OCI-LY7 (cell line): Measurements from ENCODE around the gene XYLT1. TPM values are rescaled to one million over a fixed set of nuclear protein-coding genes. Genes with fewer than 3 reads are reported as not detected.

Experiments used
- BruUV-seq: library from RNA; stranded (reverse); fragments of 400-500 nt; replicated peaks from 2 replicates; lab custom pipeline; 2021; lab: Mats Ljungman, UMichigan
- CTCF ChIA-PET: fragments of 300-600 bp; sonication (Branson Sonifier 250); formaldehyde crosslinking; loops from one replicate; lab custom pipeline; 2022; ENCODE audit warnings: antibody characterized with exemption; ENCODE audit not compliant: unreplicated experiment; lab: Charles Lee
- POLR2A ChIA-PET: fragments of 300-600 bp; sonication (Branson Sonifier 250); formaldehyde crosslinking; loops from one replicate; lab custom pipeline; 2022; ENCODE audit warnings: antibody characterized with exemption; lab: Charles Lee
- DNase-seq: peaks from one replicate; pipeline ENCODE4 v3.0.0-alpha.2; 2015; ENCODE audit warnings: low spot score
- H2AFZ ChIP-seq: fragments of 200-600 bp; sonication (generic), shearing (Covaris generic); 2 replicates; pipeline ENCODE4 v1.6.1; 2014; ENCODE audit warnings: mild to moderate bottlenecking, antibody characterized with exemption, low read length, moderate library complexity
- H3K27ac ChIP-seq: fragments of 200-600 bp; sonication (generic); 2 replicates; pipeline ENCODE4 v1.5.1; 2014; ENCODE audit warnings: mixed run types, low read depth, mild to moderate bottlenecking, moderate library complexity, low read length, inconsistent platforms; ENCODE audit not compliant: poor library complexity, severe bottlenecking
- H3K36me3 ChIP-seq: fragments of 200-600 bp; sonication (generic); 2 replicates; pipeline ENCODE4 v1.6.1; 2014; ENCODE audit warnings: mild to moderate bottlenecking, antibody characterized with exemption, low read length, moderate library complexity, mixed read lengths; ENCODE audit not compliant: insufficient read depth
- H3K4me1 ChIP-seq: fragments of 200-600 bp; sonication (generic); 2 replicates; pipeline ENCODE4 v1.5.1; 2014; ENCODE audit warnings: mild to moderate bottlenecking, low read length; ENCODE audit not compliant: insufficient read depth, poor library complexity, severe bottlenecking
- H3K4me2 ChIP-seq: fragments of 200-600 bp; sonication (generic); 2 replicates; pipeline ENCODE4 v1.6.1; 2014; ENCODE audit warnings: mild to moderate bottlenecking, low read length
- H3K4me3 ChIP-seq: fragments of 200-600 bp; sonication (generic); 2 replicates; pipeline ENCODE4 v1.5.1; 2014; ENCODE audit warnings: mild to moderate bottlenecking, low read depth, low read length; ENCODE audit not compliant: poor library complexity, severe bottlenecking
- H3K79me2 ChIP-seq: fragments of 200-600 bp; sonication (generic); 2 replicates; pipeline ENCODE4 v1.6.1; 2016; ENCODE audit warnings: low read depth, mild to moderate bottlenecking, low read length, moderate library complexity, mixed read lengths; ENCODE audit not compliant: insufficient read depth
- H3K9me2 ChIP-seq: fragments of 200-600 bp; sonication (generic); 2 replicates; pipeline ENCODE4 v1.6.1; 2016; ENCODE audit warnings: mild to moderate bottlenecking, low read length, mixed read lengths; ENCODE audit not compliant: insufficient read depth
- H3K9me3 ChIP-seq: fragments of 200-600 bp; sonication (generic); 2 replicates; pipeline ENCODE4 v1.6.1; 2014; ENCODE audit warnings: mild to moderate bottlenecking, mixed run types, low read length, mixed read lengths
- H4K20me1 ChIP-seq: fragments of 200-600 bp; sonication (generic); 2 replicates; pipeline ENCODE4 v1.6.1; 2014; ENCODE audit warnings: mild to moderate bottlenecking, antibody characterized with exemption, low read length, moderate library complexity, mixed read lengths; ENCODE audit not compliant: insufficient read depth
- CTCF ChIP-seq: fragments of 200-600 bp; sonication (generic); conservative IDR thresholded peaks from 2 replicates; pipeline ENCODE4 v1.5.1; 2014; ENCODE audit warnings: mild to moderate bottlenecking, antibody characterized with exemption, low read length, moderate library complexity, mixed read lengths
- EZH2phosphoT487 ChIP-seq: fragments of 200-600 bp; sonication (generic); IDR thresholded peaks from 2 replicates; pipeline ENCODE4 v1.6.1; 2018; ENCODE audit warnings: low read depth, borderline replicate concordance, mild to moderate bottlenecking, mixed run types, antibody characterized with exemption, low read length, moderate library complexity, mixed read lengths
- intact Hi-C: fragments of 100-400 bp; cut with micrococcal nuclease; formaldehyde crosslinking; loops from one replicate; pipeline ENCODE4 v1.10.0; 2022; ENCODE audit not compliant: unreplicated experiment
- total RNA-seq, 2 experiments: library from RNA; depleted of rRNA in 1 of 2; stranded (reverse); fragments of >200 nt in 1 of 2; shearing (Covaris generic) in 1 of 2; gene quantifications; 2 replicates each; pipeline ENCODE4 v1.2.3, GENCODE V29; 2014 to 2022

XYLT1 gene
- total RNA-seq, 2 experiments from 2014 or later = 36.3 to 50.0 TPM

GRCh38 chr16:17109413-17109812 lies 361.3 kb downstream of the XYLT1 start:
- POLR2A ChIA-PET = no interaction called here
- CTCF ChIA-PET = no interaction called here
- no peaks in the 10 kb centered on the region for H3K9me2 ChIP-seq
- DNase-seq = no peak
- BruUV-seq = no TSS peak
- peaks cover 20% of the 10 kb centered on the region for H3K36me3 ChIP-seq
- H3K4me1 ChIP-seq = no peaks in the 10 kb centered on the region
- H4K20me1 ChIP-seq = no peaks in the 10 kb centered on the region
- no peaks in the 10 kb centered on the region for H3K79me2 ChIP-seq
- H3K9me3 ChIP-seq = no peaks in the 10 kb centered on the region
- H3K4me3 ChIP-seq = no peak overlapping the region
- no peak overlapping the region for H2AFZ ChIP-seq
- H3K27ac ChIP-seq = no peak overlapping the region
- no peak overlapping the region for H3K4me2 ChIP-seq
- intact Hi-C loops = no loop called here
- no peak for TF ChIP-seq CTCF
- TF ChIP-seq EZH2phosphoT487 = no peak

- TF ChIP-seq CTCF = no peak
- TF ChIP-seq EZH2phosphoT487 = no peak
- no peak overlapping the region for H3K4me3 ChIP-seq
- H2AFZ ChIP-seq = no peak overlapping the region
- H4K20me1 ChIP-seq = no peaks in the 10 kb centered on the region
- no peaks in the 10 kb centered on the region for H3K4me1 ChIP-seq
- H3K9me2 ChIP-seq = no peaks in the 10 kb centered on the region
- no peak overlapping the region for H3K27ac ChIP-seq
- no TSS peak for BruUV-seq
- CTCF ChIA-PET = no interaction called here
- POLR2A ChIA-PET = no interaction called here
- peaks cover 20% of the 10 kb centered on the region for H3K36me3 ChIP-seq
- H3K79me2 ChIP-seq = no peaks in the 10 kb centered on the region
- H3K4me2 ChIP-seq = no peak overlapping the region
- no peaks in the 10 kb centered on the region for H3K9me3 ChIP-seq
- intact Hi-C loops = no loop called here
- DNase-seq = no peak
These were observed 362.2 kb downstream of the XYLT1 start for GRCh38 chr16:17108596-17108995.

DNA sequence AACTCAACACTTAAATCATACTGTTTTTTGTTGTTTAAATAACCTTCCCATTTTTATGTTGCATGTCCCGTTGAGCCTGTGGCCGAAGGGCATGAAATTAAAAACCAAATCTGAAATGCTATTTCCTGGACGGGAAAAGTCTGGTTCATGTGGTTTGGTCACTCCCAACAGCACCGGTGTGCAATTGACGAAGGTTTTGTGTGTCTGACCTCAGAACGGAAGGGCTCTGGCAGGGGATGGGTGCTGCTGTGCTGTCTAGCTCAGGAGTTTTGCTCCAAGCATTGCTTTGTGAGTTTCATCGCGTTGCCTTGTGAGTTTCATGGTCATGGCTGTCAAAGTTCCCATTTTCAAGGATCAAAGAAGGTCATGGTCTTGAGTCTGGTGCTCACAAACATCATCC lies 363.3 kb downstream of the XYLT1 start:
- H3K9me2 ChIP-seq = no peaks in the 10 kb centered on the region
- no peak overlapping the region for H2AFZ ChIP-seq
- no peaks in the 10 kb centered on the region for H4K20me1 ChIP-seq
- H3K36me3 ChIP-seq = peaks cover 20% of the 10 kb centered on the region
- H3K79me2 ChIP-seq = no peaks in the 10 kb centered on the region
- intact Hi-C loops = no loop called here
- H3K4me1 ChIP-seq = no peaks in the 10 kb centered on the region
- no TSS peak for BruUV-seq
- H3K4me3 ChIP-seq = no peak overlapping the region
- CTCF ChIA-PET = no interaction called here
- no peaks in the 10 kb centered on the region for H3K9me3 ChIP-seq
- H3K4me2 ChIP-seq = no peak overlapping the region
- H3K27ac ChIP-seq = no peak overlapping the region
- TF ChIP-seq CTCF (no peak), EZH2phosphoT487 (no peak)
- no peak for DNase-seq
- POLR2A ChIA-PET = interaction anchor here (0.6 kb wide), 1 partner anchor 1667 kb away, joined by 5 read pairs; no protein-coding TSS in a partner anchor
